ENCODE data around the gene ZBTB2. TPM values are rescaled to one million over a fixed set of nuclear protein-coding genes. Genes with fewer than 3 reads are reported as not detected.
"Not testable (repeated sequence)": the region's sequence is repeated elsewhere in the genome, so short reads cannot be mapped to it uniquely, and the experiment has no call there.

ZBTB2 gene
- total RNA-seq, 1 experiment from 2014 or later = 20.3 TPM

DNA sequence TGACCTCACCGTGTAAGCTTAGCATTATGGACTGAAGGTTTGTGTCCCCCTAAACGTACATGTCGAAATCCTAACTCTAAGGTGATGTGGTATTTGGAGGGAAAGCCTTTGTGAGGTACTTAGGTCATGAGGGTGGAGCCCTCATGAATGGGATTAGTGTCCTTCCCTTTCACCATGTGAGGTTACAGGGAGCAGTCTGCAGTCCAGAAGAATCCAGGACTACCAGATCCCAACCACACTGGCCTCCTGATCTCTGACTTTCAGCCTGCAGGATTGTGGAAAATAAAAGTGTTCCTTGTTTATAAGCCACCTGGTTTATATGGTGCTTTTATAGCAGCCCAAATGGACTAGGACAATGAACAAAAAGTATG, 73.4 kb downstream of the ZBTB2 start:
- intact Hi-C loops (cut with micrococcal nuclease) = no loop called here
- Histone ChIP-seq H3K4me3 (ENCODE audit: low read length) (no peak overlapping the region), H3K27ac (ENCODE audit: low read length) (peak overlapping the region; percentile 64), H3K27me3 (ENCODE audit: low read length) (no peaks in the 10 kb centered on the region), H3K9me3 (ENCODE audit: low read length) (no peaks in the 10 kb centered on the region), H3F3A (ENCODE audit: low read length, unreplicated experiment) (no peaks in the 10 kb centered on the region), H3K4me2 (ENCODE audit: low read length) (no peak overlapping the region), H4K20me1 (ENCODE audit: low read length) (no peaks in the 10 kb centered on the region), H3K9me2 (replicated peaks; ENCODE audit: low read length) (no peaks in the 10 kb centered on the region), H3K79me2 (ENCODE audit: low read length) (no peaks in the 10 kb centered on the region), H2AFZ (ENCODE audit: low read length) (no peak overlapping the region), H3K9ac (ENCODE audit: low read length) (no peak overlapping the region), H3K4me1 (ENCODE audit: insufficient read depth, low read length) (peaks cover 15% of the 10 kb centered on the region), H3K36me3 (ENCODE audit: low read depth, low read length) (no peaks in the 10 kb centered on the region)
- ChIA-PET POLR2A (ENCODE audit: unreplicated experiment) (no interaction called here), CTCF (no interaction called here)
- DNase-seq (no peak), ATAC-seq (no peak)
- TF ChIP-seq EZH2phosphoT487 (IDR thresholded peaks at IDR 0.05; ENCODE audit: borderline replicate concordance, low read length) (no peak), EZH2 (IDR thresholded peaks at IDR 0.05; ENCODE audit: low read length, unreplicated experiment) (no peak)
- TF ChIP-seq, protein P1, sequence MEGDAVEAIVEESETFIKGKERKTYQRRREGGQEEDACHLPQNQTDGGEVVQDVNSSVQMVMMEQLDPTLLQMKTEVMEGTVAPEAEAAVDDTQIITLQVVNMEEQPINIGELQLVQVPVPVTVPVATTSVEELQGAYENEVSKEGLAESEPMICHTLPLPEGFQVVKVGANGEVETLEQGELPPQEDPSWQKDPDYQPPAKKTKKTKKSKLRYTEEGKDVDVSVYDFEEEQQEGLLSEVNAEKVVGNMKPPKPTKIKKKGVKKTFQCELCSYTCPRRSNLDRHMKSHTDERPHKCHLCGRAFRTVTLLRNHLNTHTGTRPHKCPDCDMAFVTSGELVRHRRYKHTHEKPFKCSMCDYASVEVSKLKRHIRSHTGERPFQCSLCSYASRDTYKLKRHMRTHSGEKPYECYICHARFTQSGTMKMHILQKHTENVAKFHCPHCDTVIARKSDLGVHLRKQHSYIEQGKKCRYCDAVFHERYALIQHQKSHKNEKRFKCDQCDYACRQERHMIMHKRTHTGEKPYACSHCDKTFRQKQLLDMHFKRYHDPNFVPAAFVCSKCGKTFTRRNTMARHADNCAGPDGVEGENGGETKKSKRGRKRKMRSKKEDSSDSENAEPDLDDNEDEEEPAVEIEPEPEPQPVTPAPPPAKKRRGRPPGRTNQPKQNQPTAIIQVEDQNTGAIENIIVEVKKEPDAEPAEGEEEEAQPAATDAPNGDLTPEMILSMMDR (conservative IDR thresholded peaks at IDR 0.05; ENCODE audit: low read depth, low read length) = no peak
- BruUV-seq (replicated peaks) = no TSS peak

GRCh38 chr6:151317103-151317994, 74.0 kb downstream of the ZBTB2 start:
- ATAC-seq (peak; percentile 64), DNase-seq (peak; percentile 62)
- Histone ChIP-seq H3K4me2 (ENCODE audit: low read length) (no peak overlapping the region), H3K27ac (ENCODE audit: low read length) (peak overlapping the region; percentile 64), H3K27me3 (ENCODE audit: low read length) (no peaks in the 10 kb centered on the region), H3K4me1 (ENCODE audit: insufficient read depth, low read length) (peaks cover 15% of the 10 kb centered on the region), H3K9me2 (replicated peaks; ENCODE audit: low read length) (no peaks in the 10 kb centered on the region), H3F3A (ENCODE audit: low read length, unreplicated experiment) (no peaks in the 10 kb centered on the region), H2AFZ (ENCODE audit: low read length) (no peak overlapping the region), H3K9ac (ENCODE audit: low read length) (0 out of 2 replicates have a peak overlapping the region, but pooled peaks have one; percentile 14), H3K36me3 (ENCODE audit: low read depth, low read length) (no peaks in the 10 kb centered on the region), H4K20me1 (ENCODE audit: low read length) (no peaks in the 10 kb centered on the region), H3K4me3 (ENCODE audit: low read length) (no peak overlapping the region), H3K9me3 (ENCODE audit: low read length) (no peaks in the 10 kb centered on the region), H3K79me2 (ENCODE audit: low read length) (no peaks in the 10 kb centered on the region)
- intact Hi-C loops (cut with micrococcal nuclease) = no loop called here
- ChIA-PET POLR2A (ENCODE audit: unreplicated experiment) (no interaction called here), CTCF (no interaction called here)
- TF ChIP-seq, protein P1 (conservative IDR thresholded peaks at IDR 0.05; ENCODE audit: low read depth, low read length) = no peak
- BruUV-seq (replicated peaks) = no TSS peak

DNA sequence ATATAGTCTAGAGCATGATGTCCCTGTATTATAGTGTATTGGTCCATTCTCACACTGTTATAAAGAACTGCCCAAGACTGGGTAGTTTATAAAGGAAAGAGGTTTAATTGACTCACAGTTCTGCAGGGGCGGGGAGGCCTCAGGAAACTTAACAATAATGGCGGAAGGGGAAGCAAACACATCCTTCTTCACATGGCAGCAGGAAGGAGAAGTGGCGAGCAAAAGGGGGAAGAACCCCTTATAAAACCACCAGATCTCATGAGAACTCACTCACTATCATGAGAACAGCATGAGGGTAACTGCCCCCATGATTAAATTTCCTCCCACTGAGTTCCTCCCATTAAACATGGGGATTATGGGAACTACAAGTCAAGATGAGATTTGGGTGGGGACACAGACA, 75.7 kb downstream of the ZBTB2 start:
- H3K9me3 ChIP-seq (ENCODE audit: low read length); H3K79me2 ChIP-seq (ENCODE audit: low read length); H3K4me2 ChIP-seq (ENCODE audit: low read length); H3K9ac ChIP-seq (ENCODE audit: low read length); intact Hi-C loops (cut with micrococcal nuclease); H3K4me3 ChIP-seq (ENCODE audit: low read length); CTCF ChIA-PET; H2AFZ ChIP-seq (ENCODE audit: low read length); POLR2A ChIA-PET (ENCODE audit: unreplicated experiment); H3K27me3 ChIP-seq (ENCODE audit: low read length); H4K20me1 ChIP-seq (ENCODE audit: low read length); H3K36me3 ChIP-seq (ENCODE audit: low read depth, low read length); BruUV-seq (replicated peaks); H3K9me2 ChIP-seq (replicated peaks; ENCODE audit: low read length); H3K27ac ChIP-seq (ENCODE audit: low read length); H3F3A ChIP-seq (ENCODE audit: low read length, unreplicated experiment); DNase-seq; ATAC-seq: not testable (repeated sequence)
- peaks cover 15% of the 10 kb centered on the region for H3K4me1 ChIP-seq (ENCODE audit: insufficient read depth, low read length)

Other genes with a start within 250 kb of the ZBTB2 start
- 109 and 146 TPM in 2 replicates for gene AKAP12, start 151.6 kb downstream of the ZBTB2 start, total RNA-seq (2014; rRNA removed)
- gene RMND1, start 60.6 kb upstream of the ZBTB2 start, total RNA-seq (2014; rRNA removed) = 13.9 and 20.8 TPM in 2 replicates
- gene CCDC170, start 102.5 kb upstream of the ZBTB2 start, total RNA-seq (2014; rRNA removed) = not detected in 2 replicates